Ovary (tissue), 3 donors: ENCODE results near the gene ADAMTS3.

Experiments used
- CTCF ChIP-seq, 3 donors: fragments of 450-650 bp in 2 of 3; fragments of 200-600 bp in 1 of 3; IDR thresholded peaks; one replicate each; pipeline versions ENCODE4 v1.5.1 to v1.8.0; 2016 to 2022; ENCODE audit warnings: antibody characterized with exemption in 3 of 3, mild to moderate bottlenecking in 1 of 3
- EP300 ChIP-seq: sonication (generic); formaldehyde crosslinking; IDR thresholded peaks from one replicate; pipeline ENCODE4 v1.6.1; 2017; ENCODE audit warnings: antibody characterized with exemption
- POLR2A ChIP-seq: fragments of 450-650 bp; IDR thresholded peaks from one replicate; pipeline ENCODE4 v1.6.1; 2017; ENCODE audit warnings: antibody characterized with exemption, mild to moderate bottlenecking, moderate library complexity
- donor health status: DM: no; HTN: no; CAD: no.

GRCh38 chr4:72557021-72557420, 12.0 kb downstream of the ADAMTS3 start:
- no peak for TF ChIP-seq CTCF (IDR thresholded peaks at IDR 0.05)
- TF ChIP-seq POLR2A: no peak
- no peak for TF ChIP-seq EP300
